Suppressor macrophage treated with lipopolysaccharide for 4 hours (primary cell): Measurements from ENCODE around the gene NUP107.
A peak's percentile ranks its signal among the peaks of the same experiment; 100 is the strongest.

Experiments used
- DNase-seq: peaks from one replicate; pipeline ENCODE4 v3.0.0-alpha.2; 2020

The NUP107 gene

GRCh38 chr12:68745376-68745903 lies 58.7 kb downstream of the NUP107 start:
- no peak for DNase-seq

- DNase-seq, result peak; percentile 96
Measured at GRCh38 chr12:68745904-68746571, 59.3 kb downstream of the NUP107 start, which contains the start of gene SLC35E3. Gene SLC35E3 (plus strand): TSS chr12:68746176. CDS start chr12:68746378, 202 bp downstream.

- peak; percentile 74 for DNase-seq
Measured at GRCh38 chr12:68746572-68747180, 59.9 kb downstream of the NUP107 start.

- no peak for DNase-seq
Measured at GRCh38 chr12:68749443-68749842, 62.7 kb downstream of the NUP107 start.

- no peak for DNase-seq
Measured at GRCh38 chr12:68749861-68750260, 63.1 kb downstream of the NUP107 start.

GRCh38 chr12:68750506-68750905 lies 63.7 kb downstream of the NUP107 start:
- DNase-seq, result no peak

- no peak for DNase-seq
Measured at GRCh38 chr12:68755536-68756243, 68.9 kb downstream of the NUP107 start.

- DNase-seq, result no peak
Measured at GRCh38 chr12:68759852-68760251, 73.1 kb downstream of the NUP107 start.

GRCh38 chr12:68760806-68761441 lies 74.1 kb downstream of the NUP107 start:
- DNase-seq, result no peak

- DNase-seq, result no peak
Measured at GRCh38 chr12:68761442-68761812, 74.6 kb downstream of the NUP107 start.

GRCh38 chr12:68761901-68762630 lies 75.3 kb downstream of the NUP107 start:
- DNase-seq, result no peak

GRCh38 chr12:68762691-68763090 lies 75.9 kb downstream of the NUP107 start:
- no peak for DNase-seq

- DNase-seq, result no peak
Measured at GRCh38 chr12:68765696-68766095, 78.9 kb downstream of the NUP107 start.

GRCh38 chr12:68766646-68767045 lies 79.9 kb downstream of the NUP107 start:
- DNase-seq, result no peak

GRCh38 chr12:68767191-68767590 lies 80.4 kb downstream of the NUP107 start:
- DNase-seq, result no peak

- DNase-seq, result no peak
Measured at GRCh38 chr12:68768431-68768939, 81.7 kb downstream of the NUP107 start.

- no peak for DNase-seq
Measured at GRCh38 chr12:68769941-68770340, 83.2 kb downstream of the NUP107 start.

- no peak for DNase-seq
Measured at GRCh38 chr12:68771223-68771925, 84.6 kb downstream of the NUP107 start.

- no peak for DNase-seq
Measured at GRCh38 chr12:68772714-68773113, 85.9 kb downstream of the NUP107 start.

GRCh38 chr12:68773582-68773981 lies 86.8 kb downstream of the NUP107 start:
- no peak for DNase-seq

GRCh38 chr12:68775121-68775630 lies 88.4 kb downstream of the NUP107 start:
- no peak for DNase-seq
